K562 (cell line): ENCODE measurements around the gene PPM1E. TPM values are rescaled to one million over a fixed set of nuclear protein-coding genes. Genes with fewer than 3 reads are reported as not detected.

ENCODE experiments used
- ATAC-seq: fragments of 200-7000 bp; cut with Tn5 transposase; 3 replicates; pipeline ENCODE4 v1.9.1; 2020; ENCODE audit warnings: moderate library complexity
- BruUV-seq: library from RNA; stranded (reverse); fragments of 400-500 nt; replicated peaks from 2 replicates; lab custom pipeline; 2021; lab: Mats Ljungman, UMichigan
- CTCF ChIA-PET: fragments of 300-600 bp; formaldehyde crosslinking; extraction: SDS; loops from one replicate; lab custom pipeline; 2021; ENCODE audit warnings: low intra/inter-chr PET ratio; lab: Yijun Ruan, JAX
- POLR2A ChIA-PET: fragments of 300-600, 350-650 bp; sonication (Branson Sonifier 250); formaldehyde crosslinking; extraction: SDS; loops from one replicate; lab custom pipeline; 2021; ENCODE audit warnings: antibody characterized with exemption, inconsistent platforms; lab: Yijun Ruan, JAX
- DNase-seq, 4 experiments: peaks; one replicate each; pipeline versions ENCODE4 v3.0.0 to v3.0.0-alpha.2; 2011 to 2018; ENCODE audit warnings: low spot score in 3 of 4, mixed read lengths in 3 of 4; ENCODE audit errors: extremely low read depth in 1 of 4
- FAIRE-seq: peaks from 2 replicates; lab custom pipeline; 2011; peaks lifted over from hg19 to GRCh38; lab: Jason Lieb, UNC
- H2AFZ ChIP-seq: 2 replicates; pipeline ENCODE4 v1.6.0; 2011; ENCODE audit warnings: low read depth, low read length, control low read depth, inconsistent platforms
- H3K27ac ChIP-seq: fragments of 200-600 bp; 3 replicates; pipeline ENCODE4 v1.8.0; 2011; ENCODE audit warnings: low read depth, mild to moderate bottlenecking, control low read depth, inconsistent platforms, low read length, moderate library complexity, mixed read lengths; ENCODE audit errors: extremely low read depth
- H3K27me3 ChIP-seq, 2 experiments: fragments of 300-600 bp in 1 of 2; 2 replicates in 1 of 2; 3 replicates in 1 of 2; pipeline versions ENCODE4 v1.6.0 to v1.8.0; 2011; ENCODE audit warnings: inconsistent platforms in 2 of 2, low read length in 2 of 2, mild to moderate bottlenecking in 1 of 2, mixed read lengths in 1 of 2, moderate library complexity in 1 of 2; ENCODE audit not compliant: control insufficient read depth in 2 of 2, insufficient read depth in 2 of 2
- H3K36me3 ChIP-seq: fragments of 300-600 bp; 3 replicates; pipeline ENCODE4 v1.8.0; 2011; ENCODE audit warnings: mild to moderate bottlenecking, low read length, inconsistent platforms; ENCODE audit not compliant: control insufficient read depth, insufficient read depth
- H3K4me1 ChIP-seq, 2 experiments: fragments of 200-600 bp in 1 of 2; replicated peaks in 1 of 2; 2 replicates in 1 of 2; 3 replicates in 1 of 2; pipeline versions ENCODE4 v1.5.1 to v1.8.0; 2011; ENCODE audit warnings: inconsistent platforms in 2 of 2, low read length in 2 of 2, mild to moderate bottlenecking in 1 of 2, mixed read lengths in 1 of 2, moderate library complexity in 1 of 2; ENCODE audit not compliant: control insufficient read depth in 2 of 2, insufficient read depth in 2 of 2
- H3K4me2 ChIP-seq: 2 replicates; pipeline ENCODE4 v1.6.1; 2011; ENCODE audit warnings: low read length, control low read depth, inconsistent platforms, mixed read lengths; ENCODE audit not compliant: insufficient read depth
- H3K4me3 ChIP-seq: fragments of 200-600 bp; sonication (generic), shearing (Covaris generic); 2 replicates; pipeline ENCODE4 v1.5.1; 2016; ENCODE audit warnings: control low read depth, inconsistent platforms
- H3K79me2 ChIP-seq: fragments of 200-600 bp; 3 replicates; pipeline ENCODE4 v1.8.0; 2011; ENCODE audit warnings: low read length, inconsistent platforms; ENCODE audit not compliant: control insufficient read depth, insufficient read depth
- H3K9ac ChIP-seq, 2 experiments: 2 replicates each; pipeline versions ENCODE4 v1.6.0 to v1.6.1; 2011; ENCODE audit warnings: low read depth in 2 of 2, low read length in 2 of 2, control low read depth in 1 of 2, inconsistent platforms in 1 of 2, mild to moderate bottlenecking in 1 of 2, mixed read lengths in 1 of 2; ENCODE audit not compliant: insufficient read depth in 1 of 2
- H3K9me1 ChIP-seq: one replicate; pipeline ENCODE4 v1.6.0; 2011; ENCODE audit warnings: inconsistent platforms, mild to moderate bottlenecking, low read length, moderate library complexity; ENCODE audit not compliant: control insufficient read depth, insufficient read depth
- H3K9me3 ChIP-seq: replicated peaks from 2 replicates; pipeline ENCODE4 v1.5.1; 2011; ENCODE audit warnings: low read depth, low read length, inconsistent platforms; ENCODE audit not compliant: control insufficient read depth, insufficient read depth
- H4K20me1 ChIP-seq: replicated peaks from 2 replicates; pipeline ENCODE4 v1.6.1; 2011; ENCODE audit warnings: low read length, inconsistent platforms, mixed read lengths; ENCODE audit not compliant: control insufficient read depth, insufficient read depth
- CCNT2 ChIP-seq: IDR thresholded peaks from 2 replicates; pipeline ENCODE4 v1.6.1; 2011; ENCODE audit warnings: borderline replicate concordance, low read depth, mild to moderate bottlenecking, moderate library complexity, mixed read lengths, low read length; ENCODE audit not compliant: insufficient read length; ENCODE audit errors: extremely low read depth
- FOXA3 ChIP-seq, 2 experiments: fragments of 450-650 bp in 1 of 2; sonication (generic) in 1 of 2; formaldehyde crosslinking; IDR thresholded peaks in 1 of 2; conservative IDR thresholded peaks in 1 of 2; 2 replicates each; pipeline versions ENCODE4 v1.4.0 to v1.8.0; 2020 to 2022; ENCODE audit warnings: mild to moderate bottlenecking in 2 of 2, missing genetic modification reagents in 1 of 2
- FOXJ2 ChIP-seq: fragments of 200-800 bp; sonication (Bioruptor generic); IDR thresholded peaks from 2 replicates; pipeline ENCODE4 v1.6.1; 2016; ENCODE audit warnings: missing genetic modification characterization, missing compliant biosample characterization
- HDAC2 ChIP-seq: fragments of 450-650 bp; IDR thresholded peaks from 2 replicates; pipeline ENCODE4 v1.6.1; 2016; ENCODE audit warnings: mild to moderate bottlenecking
- IFI16 ChIP-seq: fragments of 250-450 bp; sonication (Bioruptor Pico); IDR thresholded peaks from 2 replicates; pipeline ENCODE4 v2.1.2; 2022; ENCODE audit warnings: mild to moderate bottlenecking, inconsistent platforms
- SRSF1 ChIP-seq: fragments of 200-400 bp; formaldehyde crosslinking; IDR thresholded peaks from 2 replicates; pipeline ENCODE4 v1.6.1; 2017; ENCODE audit warnings: mild to moderate bottlenecking, low read depth, low read length, moderate library complexity
- TBP ChIP-seq: optimal IDR thresholded peaks from 2 replicates; pipeline ENCODE3; 2011; ENCODE audit warnings: low read depth, low read length, improper control_type of control experiment
- ZNF644 ChIP-seq: fragments of 200-800 bp; sonication (Bioruptor generic); IDR thresholded peaks from 2 replicates; pipeline ENCODE4 v1.6.1; 2016; ENCODE audit warnings: low read depth, missing genetic modification characterization, missing compliant biosample characterization
- WGBS: fragments of 100-300 bp; shearing (Covaris generic); methylation state at CpG from one replicate; pipeline ENCODE4 v1.1.6; 2016; ENCODE audit warnings: low coverage, mixed read lengths; ENCODE audit not compliant: insufficient coverage; ENCODE audit errors: missing lambda C conversion rate; 5-methylcytosine and 5-hydroxymethylcytosine counted together
- in situ Hi-C: fragments of 300-500 bp; cut with MboI; formaldehyde crosslinking; loops from 4 replicates; pipeline ENCODE4 v1.15.0; 2018; ENCODE audit warnings: inconsistent platforms, mixed read lengths
- intact Hi-C: fragments of 100-400 bp; cut with micrococcal nuclease; formaldehyde crosslinking; loops from 2 replicates; pipeline ENCODE4 v1.14.2; 2022
- polyA plus RNA-seq, 8 experiments: library from polyadenylated mRNA; depleted of rRNA in 4 of 8; stranded (reverse) in 5 of 8; unstranded in 3 of 8; fragments of >200 nt; fragmentation: Nextera tagmentation in 2 of 8; fragmentation: Illumina TruSeq in 1 of 8; extraction: Ambion mirVana in 2 of 8; extraction: Trizol in 1 of 8; gene quantifications; 2 replicates each; pipeline versions ENCODE4 v1.2.1 to v1.2.3, GENCODE V29; 2011 to 2014; ENCODE audit warnings: inconsistent platforms in 1 of 8, missing spikeins in 1 of 8
- total RNA-seq, 7 experiments: library from RNA; depleted of rRNA in 6 of 7; stranded (reverse); fragments of >200 nt in 6 of 7; fragmentation: Illumina TruSeq in 2 of 7; extraction: Trizol in 2 of 7; gene quantifications; 2 replicates each; pipeline versions ENCODE4 v1.2.1 to v1.2.3, GENCODE V29; 2011 to 2021; ENCODE audit warnings: low replicate concordance in 1 of 7
- TF ChIP-seq, protein P1 (sequence below): fragments of 450-650 bp; IDR thresholded peaks from 2 replicates; pipeline ENCODE4 v1.6.1; 2017; ENCODE audit warnings: mild to moderate bottlenecking, moderate library complexity
- TF ChIP-seq, protein P2 (sequence below), 2 experiments: fragments of 450-650 bp; IDR thresholded peaks; 2 replicates each; pipeline ENCODE4 v1.6.1; 2018; ENCODE audit warnings: mild to moderate bottlenecking in 2 of 2, low read depth in 1 of 2; ENCODE audit not compliant: partially characterized antibody in 2 of 2
- TF ChIP-seq, protein P3 (sequence below): sonication (generic); formaldehyde crosslinking; IDR thresholded peaks from 2 replicates; pipeline ENCODE4 v1.8.0; 2022; ENCODE audit warnings: mild to moderate bottlenecking, missing genetic modification reagents
- TF ChIP-seq, protein P4 (sequence below): conservative IDR thresholded peaks from 2 replicates; pipeline ENCODE4 v1.6.1; 2011; ENCODE audit warnings: low read depth, mild to moderate bottlenecking, low read length; ENCODE audit not compliant: control insufficient read depth

Gene PPM1E
- total and polyA plus RNA-seq, 9 of the 15 experiments (the other 6 are each of a cell fraction or from before 2014, with no cell fraction given) = 1.0 to 5.7 (median 4.7) TPM

DNA sequence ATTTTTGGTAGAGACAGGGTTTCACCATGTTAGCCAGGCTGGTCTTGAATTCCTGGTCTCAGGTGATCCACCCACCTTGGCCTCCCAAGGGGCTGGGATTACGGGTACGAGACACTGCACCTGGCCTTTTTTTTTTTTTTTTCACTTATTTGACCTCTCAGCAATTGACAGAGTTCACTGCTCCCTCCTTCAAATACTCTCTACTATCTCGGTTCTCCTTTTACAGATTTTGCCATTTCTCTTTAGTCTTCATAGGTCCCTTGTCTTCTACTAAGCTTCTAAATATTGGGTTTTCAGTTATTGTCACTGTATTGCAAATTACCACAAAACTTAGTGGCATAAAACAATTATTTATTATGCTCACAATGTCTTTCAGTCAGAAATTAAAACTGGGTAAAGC is 191.8 kb downstream of the PPM1E start:
- in situ Hi-C loops = no loop called here
- H3K4me1 ChIP-seq = no peaks in the 10 kb centered on the region
- no peak overlapping the region for H2AFZ ChIP-seq
- no peak for DNase-seq
- TF ChIP-seq HDAC2 (no peak), IFI16 (CRISPR knock-in tag) (no peak), FOXJ2 (tag) (no peak), FOXA3 (CRISPR knock-in tag; conservative IDR thresholded peaks at IDR 0.05 in 1 of 2, IDR thresholded peaks at IDR 0.05 in 1 of 2) (no peak), SRSF1 (no peak), TBP (no peak), CCNT2 (no peak), ZNF644 (tag) (no peak)
- TF ChIP-seq, protein P1, sequence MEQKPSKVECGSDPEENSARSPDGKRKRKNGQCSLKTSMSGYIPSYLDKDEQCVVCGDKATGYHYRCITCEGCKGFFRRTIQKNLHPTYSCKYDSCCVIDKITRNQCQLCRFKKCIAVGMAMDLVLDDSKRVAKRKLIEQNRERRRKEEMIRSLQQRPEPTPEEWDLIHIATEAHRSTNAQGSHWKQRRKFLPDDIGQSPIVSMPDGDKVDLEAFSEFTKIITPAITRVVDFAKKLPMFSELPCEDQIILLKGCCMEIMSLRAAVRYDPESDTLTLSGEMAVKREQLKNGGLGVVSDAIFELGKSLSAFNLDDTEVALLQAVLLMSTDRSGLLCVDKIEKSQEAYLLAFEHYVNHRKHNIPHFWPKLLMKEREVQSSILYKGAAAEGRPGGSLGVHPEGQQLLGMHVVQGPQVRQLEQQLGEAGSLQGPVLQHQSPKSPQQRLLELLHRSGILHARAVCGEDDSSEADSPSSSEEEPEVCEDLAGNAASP = no peak
- TF ChIP-seq, protein P2, sequence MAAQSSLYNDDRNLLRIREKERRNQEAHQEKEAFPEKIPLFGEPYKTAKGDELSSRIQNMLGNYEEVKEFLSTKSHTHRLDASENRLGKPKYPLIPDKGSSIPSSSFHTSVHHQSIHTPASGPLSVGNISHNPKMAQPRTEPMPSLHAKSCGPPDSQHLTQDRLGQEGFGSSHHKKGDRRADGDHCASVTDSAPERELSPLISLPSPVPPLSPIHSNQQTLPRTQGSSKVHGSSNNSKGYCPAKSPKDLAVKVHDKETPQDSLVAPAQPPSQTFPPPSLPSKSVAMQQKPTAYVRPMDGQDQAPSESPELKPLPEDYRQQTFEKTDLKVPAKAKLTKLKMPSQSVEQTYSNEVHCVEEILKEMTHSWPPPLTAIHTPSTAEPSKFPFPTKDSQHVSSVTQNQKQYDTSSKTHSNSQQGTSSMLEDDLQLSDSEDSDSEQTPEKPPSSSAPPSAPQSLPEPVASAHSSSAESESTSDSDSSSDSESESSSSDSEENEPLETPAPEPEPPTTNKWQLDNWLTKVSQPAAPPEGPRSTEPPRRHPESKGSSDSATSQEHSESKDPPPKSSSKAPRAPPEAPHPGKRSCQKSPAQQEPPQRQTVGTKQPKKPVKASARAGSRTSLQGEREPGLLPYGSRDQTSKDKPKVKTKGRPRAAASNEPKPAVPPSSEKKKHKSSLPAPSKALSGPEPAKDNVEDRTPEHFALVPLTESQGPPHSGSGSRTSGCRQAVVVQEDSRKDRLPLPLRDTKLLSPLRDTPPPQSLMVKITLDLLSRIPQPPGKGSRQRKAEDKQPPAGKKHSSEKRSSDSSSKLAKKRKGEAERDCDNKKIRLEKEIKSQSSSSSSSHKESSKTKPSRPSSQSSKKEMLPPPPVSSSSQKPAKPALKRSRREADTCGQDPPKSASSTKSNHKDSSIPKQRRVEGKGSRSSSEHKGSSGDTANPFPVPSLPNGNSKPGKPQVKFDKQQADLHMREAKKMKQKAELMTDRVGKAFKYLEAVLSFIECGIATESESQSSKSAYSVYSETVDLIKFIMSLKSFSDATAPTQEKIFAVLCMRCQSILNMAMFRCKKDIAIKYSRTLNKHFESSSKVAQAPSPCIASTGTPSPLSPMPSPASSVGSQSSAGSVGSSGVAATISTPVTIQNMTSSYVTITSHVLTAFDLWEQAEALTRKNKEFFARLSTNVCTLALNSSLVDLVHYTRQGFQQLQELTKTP (IDR thresholded peaks at IDR 0.05; ENCODE audit: low read depth in 1 of 2, partially characterized antibody in 2 of 2) = no peak
- TF ChIP-seq, protein P3, sequence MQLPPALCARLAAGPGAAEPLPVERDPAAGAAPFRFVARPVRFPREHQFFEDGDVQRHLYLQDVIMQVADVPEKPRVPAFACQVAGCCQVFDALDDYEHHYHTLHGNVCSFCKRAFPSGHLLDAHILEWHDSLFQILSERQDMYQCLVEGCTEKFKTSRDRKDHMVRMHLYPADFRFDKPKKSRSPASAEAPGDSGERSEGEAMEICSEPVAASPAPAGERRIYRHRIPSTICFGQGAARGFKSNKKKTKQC (CRISPR knock-in tag) = no peak
- TF ChIP-seq, protein P4, sequence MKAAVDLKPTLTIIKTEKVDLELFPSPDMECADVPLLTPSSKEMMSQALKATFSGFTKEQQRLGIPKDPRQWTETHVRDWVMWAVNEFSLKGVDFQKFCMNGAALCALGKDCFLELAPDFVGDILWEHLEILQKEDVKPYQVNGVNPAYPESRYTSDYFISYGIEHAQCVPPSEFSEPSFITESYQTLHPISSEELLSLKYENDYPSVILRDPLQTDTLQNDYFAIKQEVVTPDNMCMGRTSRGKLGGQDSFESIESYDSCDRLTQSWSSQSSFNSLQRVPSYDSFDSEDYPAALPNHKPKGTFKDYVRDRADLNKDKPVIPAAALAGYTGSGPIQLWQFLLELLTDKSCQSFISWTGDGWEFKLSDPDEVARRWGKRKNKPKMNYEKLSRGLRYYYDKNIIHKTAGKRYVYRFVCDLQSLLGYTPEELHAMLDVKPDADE = no peak
- TF ChIP-seq, all 486 proteins: peak for 0
- no peak for FAIRE-seq
- intact Hi-C loops = no loop called here
- Histone ChIP-seq H3K9me3 (peaks cover 9% of the 10 kb centered on the region), H4K20me1 (no peaks in the 10 kb centered on the region), H3K4me2 (no peak overlapping the region), H3K27me3 (no peaks in the 10 kb centered on the region), H3K9ac (no peak overlapping the region), H3K9me1 (no peaks in the 10 kb centered on the region), H3K79me2 (no peaks in the 10 kb centered on the region), H3K4me3 (no peak overlapping the region), H3K27ac (no peak overlapping the region), H3K36me3 (no peaks in the 10 kb centered on the region)
- 33% methylated on average over 3 of the region's 3 CpGs for WGBS
- BruUV-seq = no TSS peak
- ATAC-seq = no peak
- ChIA-PET CTCF (no interaction called here), POLR2A (interaction anchor here (0.6 kb wide), 1 partner anchor 24 kb away, joined by 3 read pairs; no protein-coding TSS in a partner anchor)
